LHCN-M2 (cell line): ENCODE measurements around the gene IMMP2L. TPM values are rescaled to one million over a fixed set of nuclear protein-coding genes. Genes with fewer than 3 reads are reported as not detected.
A peak's percentile ranks its signal among the peaks of the same experiment; 100 is the strongest.

ENCODE experiments used
- DNase-seq: peaks from one replicate; pipeline ENCODE4 v3.0.0-alpha.2; 2012; ENCODE audit warnings: low read depth
- total RNA-seq: library from RNA; depleted of rRNA; stranded (reverse); fragments of >200 nt; gene quantifications from 2 replicates; pipeline ENCODE4 v1.2.3, GENCODE V29; 2014

Gene IMMP2L
- total RNA-seq, 1 experiment from 2014 or later = 6.4 TPM

- no peak for DNase-seq
Observed at GRCh38 chr7:111104710-111105109, 457.6 kb downstream of the IMMP2L start.

GRCh38 chr7:111103678-111104274 is 458.5 kb downstream of the IMMP2L start:
- DNase-seq = no peak

DNA sequence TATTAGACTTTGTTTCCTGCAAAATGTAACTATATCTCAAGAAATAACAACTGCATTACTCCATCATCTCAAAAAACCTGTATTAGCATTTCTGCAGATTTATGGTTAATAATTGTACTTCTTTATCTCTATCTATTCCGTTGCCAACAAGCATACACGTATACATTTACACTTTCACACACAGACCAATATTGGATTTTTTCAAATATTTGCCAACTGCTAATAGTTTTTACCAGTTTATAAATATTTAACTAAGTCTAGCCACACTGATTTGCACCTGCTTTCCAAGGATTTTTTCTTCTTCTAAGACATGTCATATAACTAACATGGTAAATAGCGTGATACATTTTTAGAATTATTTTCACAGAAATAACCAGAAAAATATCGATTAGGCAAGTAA is 459.2 kb downstream of the IMMP2L start:
- DNase-seq = no peak

GRCh38 chr7:111101856-111102646 is 460.2 kb downstream of the IMMP2L start:
- DNase-seq = no peak

DNA sequence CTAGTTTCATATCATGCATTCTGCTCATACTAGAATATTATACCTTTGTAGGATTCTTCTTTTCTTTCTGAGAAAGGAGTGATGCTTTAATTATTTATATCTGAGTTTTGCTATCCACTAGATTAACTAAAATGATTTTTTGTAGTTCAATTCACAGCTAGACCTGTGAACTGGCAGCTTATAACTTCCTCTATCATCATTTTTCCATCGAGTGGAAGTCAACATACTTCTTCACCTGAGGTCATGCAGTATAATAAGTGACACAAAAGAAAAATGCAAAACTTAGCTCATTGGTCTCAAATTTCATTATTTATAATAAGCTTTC is 463.4 kb downstream of the IMMP2L start:
- no peak for DNase-seq

GRCh38 chr7:111098011-111098925 is 464.0 kb downstream of the IMMP2L start:
- peak; percentile 27 for DNase-seq

DNA sequence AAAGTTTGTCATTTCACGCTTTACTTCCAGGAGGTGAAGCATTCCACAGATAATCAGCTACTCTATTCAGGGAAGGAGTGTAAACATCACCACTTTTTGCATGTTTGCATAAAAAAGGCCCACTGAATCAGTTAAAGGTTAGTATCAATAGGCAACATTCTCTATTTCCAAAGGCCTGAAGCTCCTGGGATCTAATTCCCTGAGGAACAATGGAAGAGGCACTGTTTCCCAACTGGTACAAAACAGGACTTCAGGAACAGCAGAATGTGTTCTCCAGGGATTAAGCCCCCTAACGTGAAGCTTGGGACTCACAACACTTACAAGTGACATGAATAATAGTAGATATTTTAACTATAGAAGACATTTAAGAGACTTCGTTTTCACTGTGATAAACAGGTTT is 465.3 kb downstream of the IMMP2L start:
- DNase-seq = no peak

DNA sequence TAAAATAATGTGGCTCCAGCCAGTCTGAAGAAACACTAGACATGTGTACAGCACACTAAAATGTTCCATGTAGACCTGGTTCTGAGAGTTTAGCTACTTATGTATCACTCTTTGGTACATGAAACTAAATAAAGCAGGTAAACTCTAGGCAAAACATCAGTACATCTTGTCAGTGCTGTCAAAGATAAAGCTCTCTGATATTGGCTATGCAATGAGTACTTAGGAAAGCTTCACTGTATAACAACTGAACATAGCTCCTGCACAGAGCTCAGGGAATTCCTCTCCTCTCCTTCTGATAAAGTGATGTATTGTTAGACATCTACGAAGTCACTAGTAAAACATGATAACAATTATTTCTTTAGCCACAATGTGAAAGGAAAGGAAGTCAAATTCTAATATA is 467.9 kb downstream of the IMMP2L start:
- no peak for DNase-seq

DNA sequence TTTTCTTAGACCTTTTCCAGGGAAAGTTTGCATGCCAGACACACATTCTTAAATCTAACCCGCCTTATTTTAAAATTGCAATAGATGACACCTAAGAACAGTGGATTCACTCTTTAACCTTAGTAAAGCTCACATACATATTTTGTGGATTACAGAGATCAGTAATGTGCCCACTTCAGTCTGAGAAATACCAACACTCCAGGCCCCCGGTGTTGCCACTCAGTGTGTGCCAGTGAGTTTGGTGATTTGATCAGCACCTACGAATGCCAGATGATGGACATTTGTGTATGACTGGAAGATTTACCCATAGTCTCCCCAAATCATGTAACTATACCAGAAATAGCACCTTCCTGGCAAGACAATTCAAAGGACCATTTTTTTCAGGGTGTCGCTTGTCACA is 468.8 kb downstream of the IMMP2L start:
- no peak for DNase-seq

GRCh38 chr7:111092406-111093236 is 469.7 kb downstream of the IMMP2L start:
- DNase-seq = no peak

GRCh38 chr7:111091593-111092358 is 470.5 kb downstream of the IMMP2L start:
- DNase-seq = no peak

DNA sequence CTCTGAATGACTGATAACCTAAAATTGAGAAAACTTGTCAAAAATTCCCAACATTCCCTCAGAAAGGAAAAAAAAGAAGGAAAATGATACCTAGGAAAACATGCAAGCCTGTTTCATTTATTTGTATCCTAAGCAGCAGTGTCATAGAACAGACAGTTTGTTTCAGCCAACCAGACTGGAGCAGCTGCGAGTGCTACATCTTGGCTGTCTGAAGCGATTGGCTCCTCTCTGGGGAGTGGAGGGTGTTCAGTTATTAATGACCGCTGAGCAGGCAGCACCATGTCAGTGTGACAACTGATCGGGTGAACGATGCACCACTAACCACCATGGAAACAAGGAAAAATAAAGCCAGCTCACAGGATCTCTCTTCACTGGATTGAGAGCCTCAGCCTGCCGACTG is 471.4 kb downstream of the IMMP2L start, which contains the start of gene LRRN3:
Gene LRRN3, plus strand, starts transcription at position 282 of the 400 bp plus-strand sequence. CDS start 31,646 bp downstream, outside the sequence.
- DNase-seq = peak; percentile 77

DNA sequence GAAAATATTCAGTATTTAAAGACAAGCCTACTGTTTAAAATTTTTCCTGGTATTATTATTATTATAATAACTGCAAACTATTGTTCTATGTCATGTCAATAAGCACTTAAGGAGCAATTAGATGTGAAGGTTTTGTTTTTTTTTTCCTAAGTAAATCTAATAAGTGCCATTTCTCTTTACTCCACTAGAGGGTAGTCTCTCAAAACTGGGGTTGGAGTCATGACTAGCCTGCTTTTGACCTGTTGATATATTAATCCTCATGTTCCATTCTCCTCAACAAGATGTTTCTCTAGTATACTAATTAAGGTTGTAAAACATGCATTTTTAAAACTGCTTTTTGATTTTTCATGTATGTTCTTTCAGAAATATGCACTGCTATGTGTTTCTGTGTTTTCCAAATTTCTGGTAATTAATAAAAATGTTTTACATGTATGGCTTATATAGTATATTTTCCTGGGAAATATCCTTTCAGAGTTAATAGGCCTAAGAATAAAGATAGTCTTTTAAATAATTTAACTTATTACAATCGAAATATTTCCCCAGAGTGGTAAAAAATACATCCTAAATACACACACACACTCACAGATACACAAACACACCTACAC is 472.4 kb downstream of the IMMP2L start:
- DNase-seq = peak; percentile 56

- no peak for DNase-seq
Observed at GRCh38 chr7:111088328-111088727, 474.0 kb downstream of the IMMP2L start.

DNA sequence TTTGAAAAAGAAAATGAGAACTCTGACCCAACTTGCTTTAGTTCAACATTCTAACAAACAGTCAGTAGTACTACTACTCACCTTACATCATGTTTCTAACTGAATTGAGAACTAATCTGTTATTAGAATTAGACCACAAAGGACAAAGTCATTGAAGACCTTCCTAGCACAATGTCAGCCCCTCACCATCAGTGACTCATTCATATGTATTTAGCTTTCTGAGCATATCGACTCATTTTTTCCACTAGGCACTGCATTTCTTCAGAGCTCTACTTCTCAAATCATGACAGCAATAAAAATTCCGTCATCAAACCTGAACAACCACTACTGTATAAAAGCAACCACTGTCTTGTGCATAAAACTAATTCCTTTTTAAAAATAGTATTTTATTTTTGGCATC is 475.8 kb downstream of the IMMP2L start:
- DNase-seq = no peak

DNA sequence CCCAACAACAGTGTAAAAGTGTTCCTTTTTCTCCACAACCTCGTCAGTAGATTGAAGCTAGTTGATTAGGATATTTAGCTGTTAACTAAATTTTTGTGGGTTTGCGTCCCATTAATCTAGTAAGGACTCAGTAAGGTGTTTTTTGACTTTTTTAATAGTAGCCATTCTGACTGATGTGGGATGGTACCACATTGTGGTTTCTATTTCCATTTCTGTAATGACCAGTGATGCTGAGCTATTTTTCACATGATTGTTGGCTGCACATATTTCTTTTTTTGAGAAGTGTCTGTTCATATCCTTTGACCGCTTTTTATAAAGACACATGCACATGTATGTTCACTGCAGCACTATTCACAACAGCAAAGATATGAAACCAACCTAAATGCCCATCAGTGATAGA is 476.9 kb downstream of the IMMP2L start:
- DNase-seq = no peak

- no peak for DNase-seq
Observed at GRCh38 chr7:111083413-111083812, 478.9 kb downstream of the IMMP2L start.

DNA sequence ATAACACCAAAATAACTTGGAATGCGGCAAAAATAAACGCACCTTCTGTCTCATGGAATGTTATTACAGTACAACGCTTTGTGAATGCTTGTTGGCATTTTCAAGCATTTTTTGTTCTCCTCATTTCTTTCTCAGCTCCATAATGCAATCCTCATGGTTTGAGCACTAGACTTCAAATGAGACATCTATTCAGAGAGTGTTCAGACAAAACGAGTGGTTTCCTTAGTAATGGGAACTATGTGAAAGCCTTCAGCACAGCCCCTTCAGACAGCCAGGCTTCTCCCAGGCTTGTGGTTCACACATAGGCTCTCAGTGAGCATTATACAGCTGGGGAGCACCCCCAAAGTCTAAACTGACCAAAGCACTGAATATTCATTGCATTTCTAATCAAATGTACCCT is 479.9 kb downstream of the IMMP2L start:
- no peak for DNase-seq

DNA sequence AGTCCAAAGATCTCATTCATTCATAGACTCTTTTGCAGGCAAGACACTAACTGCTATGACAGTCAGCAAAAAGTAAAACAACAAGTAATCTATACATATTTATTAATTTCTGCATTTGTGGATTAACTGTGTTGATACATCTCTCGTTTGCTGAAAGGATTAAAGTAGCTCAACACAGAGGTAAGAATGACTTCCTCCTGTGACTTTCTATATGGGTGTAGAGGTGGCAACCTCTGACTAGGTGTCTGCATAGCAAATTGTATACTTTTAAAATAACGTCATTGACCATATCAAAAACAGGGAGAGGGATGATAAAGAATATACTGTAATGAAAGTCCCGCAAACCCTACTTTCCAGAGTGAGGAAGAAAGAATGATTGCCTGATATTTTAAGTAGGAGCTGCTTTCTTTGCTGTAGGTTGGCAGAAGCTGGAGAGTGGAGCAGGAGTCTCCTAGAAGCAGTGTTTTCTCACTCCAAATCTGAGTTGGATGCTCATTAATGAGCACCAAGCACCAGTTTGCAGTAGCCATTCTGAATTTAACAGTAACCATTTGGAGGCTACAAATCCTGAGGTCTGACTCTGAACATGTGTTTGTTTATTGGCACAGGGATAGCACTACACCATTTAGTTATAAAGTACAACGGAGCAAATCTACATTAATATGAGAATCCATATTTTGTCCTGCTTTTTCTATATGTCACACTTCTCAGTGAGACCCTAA is 480.6 kb downstream of the IMMP2L start:
- DNase-seq = no peak
